Stimulated activated CD4-positive, alpha-beta T cell treated with anti-CD3 and anti-CD28 coated beads, TNF-alpha, amount 100 ng/mL, for 48 hours (primary cell): ENCODE data around the gene DERA.
"Not testable (repeated sequence)": the region's sequence is repeated elsewhere in the genome, so short reads cannot be mapped to it uniquely, and the experiment has no call there.

Source experiments
- DNase-seq, 3 donors: peaks; one replicate each; pipeline ENCODE4 v3.0.0-alpha.2; 2020; ENCODE audit warnings: low read depth in 3 of 3

The DERA gene

GRCh38 chr12:15904378-15904920, 6.7 kb upstream of the DERA start:
- no peak for DNase-seq

DNA sequence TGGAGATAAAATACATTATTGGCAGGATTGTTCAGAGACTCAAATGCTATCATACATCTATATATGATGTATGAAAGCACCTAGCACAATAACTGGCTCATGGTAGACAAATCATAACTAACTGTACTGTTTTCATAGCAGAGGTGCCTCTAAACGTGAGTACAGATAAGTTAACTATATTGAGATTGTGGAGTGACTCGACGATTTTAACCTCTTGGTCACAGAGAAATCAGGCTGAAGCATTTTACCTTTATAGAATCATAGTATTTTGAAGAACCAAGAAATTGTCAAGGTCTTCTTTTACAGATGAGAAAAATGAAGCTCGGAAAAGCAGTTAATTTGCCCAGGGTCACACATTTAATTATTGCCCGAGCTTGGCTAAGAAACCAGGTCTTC, 666 bp upstream of the DERA start:
- no peak for DNase-seq

GRCh38 chr12:15911931-15912330, 799 bp downstream of the DERA start:
- DNase-seq = not testable (repeated sequence)

- DNase-seq = not testable (repeated sequence)
These were observed 3.0 kb downstream of the DERA start for GRCh38 chr12:15914131-15914530.

GRCh38 chr12:15918066-15918465, 6.9 kb downstream of the DERA start:
- DNase-seq = no peak

DNA sequence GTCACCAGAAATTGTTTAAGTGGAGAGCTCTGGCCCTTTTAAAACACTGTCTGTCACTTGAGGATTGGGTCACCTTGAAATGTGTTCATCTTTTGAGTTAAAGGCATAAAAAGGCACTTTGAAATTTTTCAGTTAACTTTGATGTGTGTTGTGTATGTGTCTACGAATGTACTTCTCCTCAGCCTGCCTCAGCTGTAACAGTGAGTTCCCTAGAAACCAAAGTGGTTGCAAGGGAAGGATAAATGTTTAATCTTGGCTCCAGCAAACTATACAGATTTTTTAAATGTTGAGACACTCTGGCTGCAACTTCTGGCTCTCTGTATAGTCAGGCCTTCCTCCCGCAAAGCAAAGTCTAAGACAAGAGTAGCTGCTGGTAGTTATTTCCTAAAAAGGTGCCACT, 8.3 kb downstream of the DERA start:
- no peak for DNase-seq

DNA sequence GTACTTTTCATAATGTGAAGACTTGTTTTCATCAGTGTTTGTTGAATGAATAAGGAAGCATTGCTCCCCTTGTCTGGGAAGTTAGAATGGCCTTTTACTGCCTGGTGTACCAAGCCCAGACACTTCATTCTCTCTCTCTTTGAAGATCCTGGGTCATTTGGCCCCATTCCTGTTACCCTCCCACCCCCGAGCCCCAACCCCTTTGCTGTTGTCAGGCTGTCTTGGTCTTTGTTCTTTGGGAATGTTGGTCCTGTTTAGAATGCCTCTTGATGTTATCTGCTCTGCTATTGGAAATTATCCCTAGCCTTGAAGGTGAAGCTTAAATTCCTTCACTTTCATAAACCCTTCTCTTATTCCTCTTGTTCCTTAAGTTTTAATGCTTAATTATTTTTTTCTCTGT, 13.8 kb downstream of the DERA start:
- DNase-seq = no peak

GRCh38 chr12:15928346-15928745, 17.2 kb downstream of the DERA start:
- DNase-seq = no peak

DNA sequence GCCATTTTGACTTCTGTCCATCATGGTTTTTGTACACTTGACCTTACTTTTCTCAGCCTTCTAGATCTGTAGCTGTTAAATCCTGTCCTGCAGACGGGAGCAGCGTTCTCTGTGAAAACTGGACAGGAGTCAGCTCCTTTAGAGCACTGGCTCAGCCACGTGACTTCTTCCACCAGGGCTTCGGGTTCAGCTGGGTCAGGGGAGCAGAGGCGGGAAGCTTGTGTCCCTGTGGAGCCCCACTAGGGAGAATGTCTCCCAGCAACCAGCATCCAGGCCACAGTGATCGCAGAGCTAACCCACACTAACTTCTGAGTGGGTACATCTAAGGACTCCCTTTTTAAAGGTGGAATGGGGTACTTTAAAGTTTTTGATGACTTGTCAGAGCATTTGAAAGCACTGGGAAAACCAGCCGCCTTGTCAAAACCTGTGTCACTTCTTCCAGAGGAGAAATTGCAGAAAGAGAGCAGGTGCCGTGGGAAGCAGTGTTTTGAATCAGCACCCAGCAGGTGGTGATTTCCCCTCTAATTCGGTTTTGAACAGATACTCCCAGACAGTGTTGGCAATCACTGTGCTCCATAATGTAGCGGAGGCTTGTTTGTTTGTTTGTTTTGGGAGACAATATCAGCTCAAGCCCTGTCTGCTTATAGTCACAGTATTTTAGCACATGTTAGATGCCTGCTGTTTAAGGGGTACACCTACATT, 17.9 kb downstream of the DERA start:
- DNase-seq = no peak

- no peak for DNase-seq
These were observed 20.5 kb downstream of the DERA start for GRCh38 chr12:15931590-15932053.

DNA sequence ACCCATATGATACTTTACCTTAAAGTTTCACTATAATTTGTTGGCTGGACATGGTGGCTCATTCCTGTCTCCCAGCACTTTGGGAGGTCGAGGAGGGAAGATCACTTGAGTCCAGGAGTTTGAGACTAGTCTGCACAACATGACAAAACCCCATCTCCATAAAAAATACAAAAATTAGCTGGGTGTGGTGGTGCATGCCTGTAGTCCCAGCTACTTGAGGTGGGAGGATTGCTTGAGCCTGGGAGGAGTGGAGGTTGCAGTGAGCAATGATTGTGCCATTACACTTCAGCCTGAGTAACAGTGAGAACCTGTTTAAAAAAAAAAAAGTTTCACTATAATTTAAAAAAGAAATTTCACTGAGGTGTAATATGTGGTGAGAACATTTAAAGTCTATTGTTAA, 21.2 kb downstream of the DERA start:
- no peak for DNase-seq

GRCh38 chr12:15932971-15933370, 21.8 kb downstream of the DERA start:
- no peak for DNase-seq

DNA sequence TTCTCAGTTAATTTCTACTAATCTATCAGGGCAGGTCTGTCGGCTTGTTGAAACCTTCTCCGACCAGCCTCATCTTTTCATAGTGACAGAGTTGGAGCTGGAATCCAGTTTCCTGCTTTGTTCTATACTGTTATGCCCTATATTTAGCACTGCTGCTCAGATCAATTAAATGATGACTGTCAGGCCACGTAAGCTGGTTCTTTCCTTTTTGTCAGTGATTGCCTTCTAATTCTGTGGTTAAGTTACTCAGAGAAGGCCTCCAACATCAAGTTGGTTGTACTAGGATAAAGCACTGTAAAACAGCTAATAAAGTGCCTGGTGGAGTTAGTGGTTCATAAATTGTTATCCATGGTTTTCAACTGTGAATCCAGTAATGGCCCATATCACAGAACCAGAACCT, 22.6 kb downstream of the DERA start:
- no peak for DNase-seq

DNA sequence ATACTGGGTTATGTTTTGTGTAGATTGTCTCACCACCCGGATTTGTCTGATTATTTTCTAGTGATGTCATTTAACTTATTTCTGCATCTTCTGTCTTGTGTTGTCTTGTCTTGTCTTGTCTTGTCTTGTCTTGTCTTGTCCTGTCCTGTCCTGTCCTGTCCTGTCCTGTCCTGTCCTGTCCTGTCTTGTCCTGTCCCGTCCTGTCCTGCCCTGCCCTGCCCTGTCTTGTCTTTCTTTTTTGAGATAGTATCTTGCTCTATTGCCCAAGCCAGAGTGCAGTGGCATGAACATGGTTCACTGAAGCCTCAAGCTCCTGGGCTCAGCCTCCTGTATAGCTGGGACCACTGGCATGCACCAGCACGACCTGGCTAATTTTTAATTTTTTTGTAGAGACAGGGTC, 25.6 kb downstream of the DERA start:
- no peak for DNase-seq

DNA sequence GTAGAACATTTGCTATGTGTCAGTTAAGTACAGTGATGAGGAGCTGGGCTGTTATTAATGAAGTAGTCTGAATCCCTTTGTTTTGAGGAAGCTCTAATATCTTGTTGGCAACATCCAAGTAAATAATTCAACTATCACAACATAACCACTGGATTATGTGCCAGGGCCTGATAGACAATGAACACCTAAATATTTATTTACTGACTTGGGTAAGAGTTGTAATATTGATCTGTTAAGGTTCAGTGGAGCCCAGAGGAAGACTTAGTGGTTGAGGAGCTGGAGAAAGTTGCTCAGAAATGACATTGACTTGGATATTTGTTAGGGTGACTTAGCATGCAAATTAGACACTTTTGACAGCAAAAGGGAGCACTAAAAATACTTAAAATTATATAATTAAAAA, 26.8 kb downstream of the DERA start:
- no peak for DNase-seq

DNA sequence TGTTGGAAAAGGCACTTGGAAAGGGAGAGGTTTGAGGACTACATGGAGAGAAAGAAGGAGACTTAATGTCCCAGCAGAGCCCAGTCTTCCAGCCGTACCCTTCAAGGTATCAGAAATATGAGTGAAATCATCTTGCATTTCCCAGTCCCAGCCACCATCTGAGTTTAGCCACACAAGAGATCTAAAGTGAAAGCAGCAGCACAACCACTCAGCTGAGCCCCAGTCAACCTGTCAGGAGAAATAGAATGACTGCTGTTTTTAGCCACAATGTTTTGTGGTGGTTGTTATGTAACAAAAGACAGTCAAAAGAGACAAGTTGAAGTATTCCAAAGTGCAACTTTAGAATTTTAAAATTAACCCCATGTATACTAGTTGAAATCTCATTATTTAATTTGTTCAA, 28.0 kb downstream of the DERA start:
- DNase-seq = no peak

- DNase-seq = no peak
These were observed 31.3 kb downstream of the DERA start for GRCh38 chr12:15942475-15942874.

DNA sequence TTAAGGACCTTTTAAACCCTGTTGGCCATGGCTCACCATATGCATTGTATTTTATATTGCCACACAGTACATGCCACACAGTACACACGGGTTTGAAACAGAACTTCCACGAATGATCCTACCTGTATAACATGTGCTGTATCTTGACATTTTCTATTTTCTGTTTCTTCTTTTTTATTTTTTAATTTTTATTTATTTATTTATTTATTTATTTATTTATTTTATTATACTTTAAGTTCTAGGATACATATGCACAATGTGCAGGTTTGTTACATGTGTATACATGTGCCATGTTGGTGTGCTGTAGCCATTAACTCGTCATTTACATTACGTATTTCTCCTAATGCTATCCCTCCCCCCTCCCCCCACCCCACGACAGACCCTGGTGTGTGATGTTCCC, 32.4 kb downstream of the DERA start:
- not testable (repeated sequence) for DNase-seq

DNA sequence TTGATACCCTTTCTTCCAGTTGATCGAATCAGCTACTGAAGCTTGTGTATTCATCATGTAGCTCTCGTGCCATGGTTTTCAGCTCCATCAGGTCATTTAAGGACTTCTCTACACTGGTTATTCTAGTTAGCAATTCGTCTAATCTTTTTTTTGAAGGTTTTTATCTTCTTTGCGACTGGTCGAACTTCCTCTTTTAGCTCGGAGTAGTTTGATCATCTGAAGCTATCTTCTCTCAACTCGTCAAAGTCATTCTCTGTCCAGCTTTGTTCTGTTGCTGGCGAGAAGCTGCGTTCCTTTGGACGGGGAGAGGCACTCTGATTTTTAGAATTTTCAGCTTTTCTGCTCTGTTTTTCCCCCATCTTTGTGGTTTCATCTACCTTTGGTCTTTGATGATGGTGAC, 37.3 kb downstream of the DERA start:
- DNase-seq = not testable (repeated sequence)

DNA sequence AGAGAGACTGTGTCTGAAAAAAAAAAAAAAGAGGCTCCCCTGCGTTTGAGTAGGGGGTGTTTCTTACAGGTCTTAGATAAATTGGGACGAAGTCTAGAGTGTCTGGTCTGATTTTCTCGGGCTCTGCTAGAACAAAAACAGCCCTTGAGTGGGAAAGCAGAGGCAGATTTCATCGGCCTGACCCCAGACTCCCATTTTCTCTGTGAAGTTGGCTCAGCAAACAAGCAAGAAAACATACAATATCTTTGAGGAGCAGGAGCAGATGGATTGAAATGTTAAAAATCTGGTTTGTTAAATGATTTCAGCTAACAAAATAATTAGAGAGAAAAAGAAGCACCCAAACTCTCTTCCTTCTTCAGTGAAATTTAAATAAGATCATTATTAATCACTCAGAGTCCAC, 44.1 kb downstream of the DERA start:
- no peak for DNase-seq

DNA sequence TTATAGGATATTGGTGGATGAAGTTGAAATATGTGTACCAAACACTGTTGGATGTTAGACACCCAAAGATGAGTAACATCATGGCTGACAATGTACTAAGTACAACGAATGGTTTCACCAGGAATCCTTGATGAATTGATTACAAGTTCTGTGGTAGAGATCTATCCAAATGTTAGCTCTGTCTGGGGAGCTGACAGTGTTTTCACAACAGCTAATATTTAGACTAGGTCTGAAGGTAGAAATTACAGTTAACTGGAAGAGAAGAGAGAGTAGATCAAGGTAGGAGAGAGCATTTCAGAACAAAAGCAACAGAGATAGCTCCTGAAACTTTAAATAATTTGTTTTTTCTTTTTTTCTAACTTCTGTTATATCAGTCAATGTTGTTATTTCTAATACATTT, 44.9 kb downstream of the DERA start:
- DNase-seq = no peak

GRCh38 chr12:15956413-15957185, 45.5 kb downstream of the DERA start:
- no peak for DNase-seq

DNA sequence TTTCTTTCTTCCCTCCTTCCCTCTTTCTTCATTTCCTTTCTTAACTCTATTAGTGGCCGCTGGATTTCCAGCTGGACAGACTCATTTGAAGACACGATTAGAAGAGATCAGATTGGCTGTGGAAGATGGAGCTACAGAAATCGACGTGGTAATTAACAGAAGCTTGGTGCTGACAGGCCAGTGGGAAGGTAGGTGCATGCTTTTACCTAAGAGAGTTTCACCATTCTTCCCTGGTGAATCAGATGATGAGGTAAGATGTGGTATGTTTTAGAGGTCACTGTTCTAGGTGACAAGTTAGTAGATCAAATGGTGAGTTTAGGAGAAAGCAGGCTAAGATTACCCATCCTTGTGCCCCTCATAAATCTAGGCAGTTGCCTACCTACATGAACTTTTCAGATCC, 51.6 kb downstream of the DERA start:
- no peak for DNase-seq
